ENCODE measurements around the gene GNG2. TPM values are rescaled to one million over a fixed set of nuclear protein-coding genes. Genes with fewer than 3 reads are reported as not detected.

The GNG2 gene
- total RNA-seq, 1 experiment from 2014 or later, result 9.3 TPM

DNA sequence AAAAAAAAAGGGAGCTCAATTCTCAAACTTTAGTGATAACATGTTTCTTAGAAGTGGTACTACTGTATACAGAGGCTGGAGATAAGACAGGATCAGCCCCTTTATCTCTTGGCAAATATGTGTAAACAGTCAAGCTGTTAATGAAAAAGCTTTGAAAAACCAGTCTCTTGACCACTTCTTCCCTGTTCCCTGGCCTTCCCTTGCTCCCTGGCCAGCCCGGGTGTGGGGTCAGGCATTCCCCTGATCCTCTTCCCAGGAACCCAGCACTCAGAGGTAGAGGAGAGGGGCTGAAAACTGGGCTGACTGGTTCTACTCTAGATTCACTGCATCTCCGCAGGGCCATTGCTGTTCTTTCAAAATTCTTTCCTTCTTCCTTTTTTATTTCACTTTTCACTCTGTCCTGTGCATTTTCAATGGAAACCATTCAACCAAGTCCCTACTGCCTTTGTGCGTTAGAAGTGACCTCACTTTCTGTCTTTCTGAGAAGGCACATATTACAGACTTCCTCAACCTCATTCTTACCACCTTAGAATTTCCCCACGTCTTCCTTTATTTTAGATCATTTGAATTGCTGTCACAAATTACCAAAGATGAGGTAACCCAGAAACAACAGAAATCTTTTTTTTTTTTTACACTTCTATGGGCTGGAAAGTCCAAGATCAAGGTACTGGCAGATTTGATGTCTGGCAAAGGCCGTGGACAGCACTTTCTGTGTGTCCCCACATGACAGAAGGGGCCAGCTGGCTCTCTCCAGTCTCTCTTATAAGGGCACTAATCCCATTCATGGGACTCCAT lies 5.7 kb downstream of the GNG2 start:
- no peak for TF ChIP-seq EZH2 (IDR thresholded peaks at IDR 0.05; ENCODE audit: low read length, unreplicated experiment)
- no peak for TF ChIP-seq EZH2phosphoT487 (IDR thresholded peaks at IDR 0.05; ENCODE audit: borderline replicate concordance, low read length)
- TF ChIP-seq, protein P1, sequence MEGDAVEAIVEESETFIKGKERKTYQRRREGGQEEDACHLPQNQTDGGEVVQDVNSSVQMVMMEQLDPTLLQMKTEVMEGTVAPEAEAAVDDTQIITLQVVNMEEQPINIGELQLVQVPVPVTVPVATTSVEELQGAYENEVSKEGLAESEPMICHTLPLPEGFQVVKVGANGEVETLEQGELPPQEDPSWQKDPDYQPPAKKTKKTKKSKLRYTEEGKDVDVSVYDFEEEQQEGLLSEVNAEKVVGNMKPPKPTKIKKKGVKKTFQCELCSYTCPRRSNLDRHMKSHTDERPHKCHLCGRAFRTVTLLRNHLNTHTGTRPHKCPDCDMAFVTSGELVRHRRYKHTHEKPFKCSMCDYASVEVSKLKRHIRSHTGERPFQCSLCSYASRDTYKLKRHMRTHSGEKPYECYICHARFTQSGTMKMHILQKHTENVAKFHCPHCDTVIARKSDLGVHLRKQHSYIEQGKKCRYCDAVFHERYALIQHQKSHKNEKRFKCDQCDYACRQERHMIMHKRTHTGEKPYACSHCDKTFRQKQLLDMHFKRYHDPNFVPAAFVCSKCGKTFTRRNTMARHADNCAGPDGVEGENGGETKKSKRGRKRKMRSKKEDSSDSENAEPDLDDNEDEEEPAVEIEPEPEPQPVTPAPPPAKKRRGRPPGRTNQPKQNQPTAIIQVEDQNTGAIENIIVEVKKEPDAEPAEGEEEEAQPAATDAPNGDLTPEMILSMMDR (conservative IDR thresholded peaks at IDR 0.05; ENCODE audit: low read depth, low read length), result no peak
- H3K27ac ChIP-seq (ENCODE audit: low read length), result no peak overlapping the region
- no peak overlapping the region for H3K4me3 ChIP-seq (ENCODE audit: low read length)
- no peaks in the 10 kb centered on the region for H3F3A ChIP-seq (ENCODE audit: low read length, unreplicated experiment)
- no peaks in the 10 kb centered on the region for H4K20me1 ChIP-seq (ENCODE audit: low read length)
- H3K9me3 ChIP-seq (ENCODE audit: low read length), result no peaks in the 10 kb centered on the region
- no peaks in the 10 kb centered on the region for H3K79me2 ChIP-seq (ENCODE audit: low read length)
- H3K4me1 ChIP-seq (ENCODE audit: insufficient read depth, low read length), result peaks cover 14% of the 10 kb centered on the region
- H3K36me3 ChIP-seq (ENCODE audit: low read depth, low read length), result no peaks in the 10 kb centered on the region
- no peak overlapping the region for H3K4me2 ChIP-seq (ENCODE audit: low read length)
- ChIA-PET POLR2A (ENCODE audit: unreplicated experiment) (no interaction called here), CTCF (no interaction called here)
- intact Hi-C loops (cut with micrococcal nuclease), result no loop called here
- BruUV-seq (replicated peaks), result no TSS peak
- no peak overlapping the region for H2AFZ ChIP-seq (ENCODE audit: low read length)
- DNase-seq, result no peak
- H3K9me2 ChIP-seq (replicated peaks; ENCODE audit: low read length), result no peaks in the 10 kb centered on the region
- H3K9ac ChIP-seq (ENCODE audit: low read length), result no peak overlapping the region
- ATAC-seq, result no peak
- H3K27me3 ChIP-seq (ENCODE audit: low read length), result no peaks in the 10 kb centered on the region

DNA sequence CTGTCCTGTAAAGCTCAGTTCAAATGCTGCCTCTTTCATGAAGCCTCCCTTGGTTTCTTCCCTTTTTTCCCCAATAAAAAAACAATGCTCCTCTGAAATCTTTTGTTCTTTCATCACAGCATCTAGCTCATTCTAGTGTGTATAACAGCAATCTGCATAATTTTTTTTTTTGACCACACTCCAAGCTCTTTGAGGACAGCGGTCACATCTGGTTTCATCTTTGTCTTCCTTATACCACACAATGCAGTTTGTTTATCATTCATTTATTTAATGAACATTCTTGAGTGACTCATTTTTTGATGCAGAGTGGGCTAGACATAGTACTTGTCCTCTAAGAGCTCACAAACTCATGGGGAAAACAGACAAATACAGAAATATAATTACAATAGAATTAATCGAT lies 7.3 kb downstream of the GNG2 start:
- no peak for ATAC-seq
- no peak overlapping the region for H3K4me3 ChIP-seq (ENCODE audit: low read length)
- H3K9me3 ChIP-seq (ENCODE audit: low read length), result no peaks in the 10 kb centered on the region
- ChIA-PET CTCF (interaction anchor here (0.6 kb wide), 1 partner anchor 204 kb away, joined by 3 read pairs; no protein-coding TSS in a partner anchor), POLR2A (ENCODE audit: unreplicated experiment) (no interaction called here)
- TF ChIP-seq EZH2 (IDR thresholded peaks at IDR 0.05; ENCODE audit: low read length, unreplicated experiment) (no peak), EZH2phosphoT487 (IDR thresholded peaks at IDR 0.05; ENCODE audit: borderline replicate concordance, low read length) (no peak)
- TF ChIP-seq, protein P1 (conservative IDR thresholded peaks at IDR 0.05; ENCODE audit: low read depth, low read length), result no peak
- H3K79me2 ChIP-seq (ENCODE audit: low read length), result no peaks in the 10 kb centered on the region
- no peak for DNase-seq
- no peak overlapping the region for H3K9ac ChIP-seq (ENCODE audit: low read length)
- H4K20me1 ChIP-seq (ENCODE audit: low read length), result no peaks in the 10 kb centered on the region
- H2AFZ ChIP-seq (ENCODE audit: low read length), result no peak overlapping the region
- BruUV-seq (replicated peaks), result no TSS peak
- no peaks in the 10 kb centered on the region for H3K27me3 ChIP-seq (ENCODE audit: low read length)
- peaks cover 10% of the 10 kb centered on the region for H3K4me1 ChIP-seq (ENCODE audit: insufficient read depth, low read length)
- H3F3A ChIP-seq (ENCODE audit: low read length, unreplicated experiment), result no peaks in the 10 kb centered on the region
- H3K4me2 ChIP-seq (ENCODE audit: low read length), result no peak overlapping the region
- no peak overlapping the region for H3K27ac ChIP-seq (ENCODE audit: low read length)
- H3K36me3 ChIP-seq (ENCODE audit: low read depth, low read length), result no peaks in the 10 kb centered on the region
- intact Hi-C loops (cut with micrococcal nuclease), result no loop called here
- no peaks in the 10 kb centered on the region for H3K9me2 ChIP-seq (replicated peaks; ENCODE audit: low read length)

DNA sequence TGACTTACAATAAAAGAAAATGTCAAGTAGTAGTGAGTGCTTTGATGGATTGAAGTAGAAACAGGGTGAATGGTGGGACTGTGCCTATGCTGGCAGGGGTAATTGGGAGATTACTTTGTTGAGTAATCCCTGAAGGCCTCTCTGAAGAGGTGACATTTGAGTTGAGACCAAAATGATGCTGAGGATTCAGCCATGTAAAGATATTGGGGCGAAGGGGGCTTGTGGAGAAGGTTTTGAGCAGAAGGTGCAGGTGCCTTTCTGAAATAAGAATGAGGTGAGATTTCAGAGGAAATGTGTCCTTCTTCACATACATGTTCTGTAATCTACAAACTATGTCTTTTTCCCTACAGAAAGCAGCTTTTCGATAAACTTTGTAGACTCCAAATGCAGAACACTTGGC lies 8.0 kb downstream of the GNG2 start:
- no peak overlapping the region for H3K9ac ChIP-seq (ENCODE audit: low read length)
- H3K9me3 ChIP-seq (ENCODE audit: low read length), result no peaks in the 10 kb centered on the region
- DNase-seq, result no peak
- H3F3A ChIP-seq (ENCODE audit: low read length, unreplicated experiment), result no peaks in the 10 kb centered on the region
- no peaks in the 10 kb centered on the region for H3K27me3 ChIP-seq (ENCODE audit: low read length)
- H4K20me1 ChIP-seq (ENCODE audit: low read length), result no peaks in the 10 kb centered on the region
- no TSS peak for BruUV-seq (replicated peaks)
- no peak for TF ChIP-seq EZH2 (IDR thresholded peaks at IDR 0.05; ENCODE audit: low read length, unreplicated experiment)
- no peak for TF ChIP-seq EZH2phosphoT487 (IDR thresholded peaks at IDR 0.05; ENCODE audit: borderline replicate concordance, low read length)
- TF ChIP-seq, protein P1 (conservative IDR thresholded peaks at IDR 0.05; ENCODE audit: low read depth, low read length), result no peak
- H3K36me3 ChIP-seq (ENCODE audit: low read depth, low read length), result no peaks in the 10 kb centered on the region
- no peak overlapping the region for H2AFZ ChIP-seq (ENCODE audit: low read length)
- H3K9me2 ChIP-seq (replicated peaks; ENCODE audit: low read length), result no peaks in the 10 kb centered on the region
- CTCF ChIA-PET, result no interaction called here
- H3K27ac ChIP-seq (ENCODE audit: low read length), result no peak overlapping the region
- intact Hi-C loops (cut with micrococcal nuclease), result no loop called here
- H3K4me2 ChIP-seq (ENCODE audit: low read length), result no peak overlapping the region
- H3K79me2 ChIP-seq (ENCODE audit: low read length), result no peaks in the 10 kb centered on the region
- no peak overlapping the region for H3K4me3 ChIP-seq (ENCODE audit: low read length)
- peaks cover 15% of the 10 kb centered on the region for H3K4me1 ChIP-seq (ENCODE audit: insufficient read depth, low read length)
- no peak for ATAC-seq
- POLR2A ChIA-PET (ENCODE audit: unreplicated experiment), result no interaction called here
